ENCODE measurements around the gene DKK1.

Gene DKK1

GRCh38 chr10:52276986-52277385 lies 37.1 kb upstream of the DKK1 start:
- TF ChIP-seq, protein P1, sequence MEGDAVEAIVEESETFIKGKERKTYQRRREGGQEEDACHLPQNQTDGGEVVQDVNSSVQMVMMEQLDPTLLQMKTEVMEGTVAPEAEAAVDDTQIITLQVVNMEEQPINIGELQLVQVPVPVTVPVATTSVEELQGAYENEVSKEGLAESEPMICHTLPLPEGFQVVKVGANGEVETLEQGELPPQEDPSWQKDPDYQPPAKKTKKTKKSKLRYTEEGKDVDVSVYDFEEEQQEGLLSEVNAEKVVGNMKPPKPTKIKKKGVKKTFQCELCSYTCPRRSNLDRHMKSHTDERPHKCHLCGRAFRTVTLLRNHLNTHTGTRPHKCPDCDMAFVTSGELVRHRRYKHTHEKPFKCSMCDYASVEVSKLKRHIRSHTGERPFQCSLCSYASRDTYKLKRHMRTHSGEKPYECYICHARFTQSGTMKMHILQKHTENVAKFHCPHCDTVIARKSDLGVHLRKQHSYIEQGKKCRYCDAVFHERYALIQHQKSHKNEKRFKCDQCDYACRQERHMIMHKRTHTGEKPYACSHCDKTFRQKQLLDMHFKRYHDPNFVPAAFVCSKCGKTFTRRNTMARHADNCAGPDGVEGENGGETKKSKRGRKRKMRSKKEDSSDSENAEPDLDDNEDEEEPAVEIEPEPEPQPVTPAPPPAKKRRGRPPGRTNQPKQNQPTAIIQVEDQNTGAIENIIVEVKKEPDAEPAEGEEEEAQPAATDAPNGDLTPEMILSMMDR (IDR thresholded peaks at IDR 0.05; ENCODE audit: control insufficient read depth, insufficient read depth, low read depth, low read length, missing control alignments): no peak
- no peak overlapping the region for H3K4me3 ChIP-seq (ENCODE audit: control insufficient read depth, low read depth, low read length)
- no peak for DNase-seq (ENCODE audit: low read depth)

DNA sequence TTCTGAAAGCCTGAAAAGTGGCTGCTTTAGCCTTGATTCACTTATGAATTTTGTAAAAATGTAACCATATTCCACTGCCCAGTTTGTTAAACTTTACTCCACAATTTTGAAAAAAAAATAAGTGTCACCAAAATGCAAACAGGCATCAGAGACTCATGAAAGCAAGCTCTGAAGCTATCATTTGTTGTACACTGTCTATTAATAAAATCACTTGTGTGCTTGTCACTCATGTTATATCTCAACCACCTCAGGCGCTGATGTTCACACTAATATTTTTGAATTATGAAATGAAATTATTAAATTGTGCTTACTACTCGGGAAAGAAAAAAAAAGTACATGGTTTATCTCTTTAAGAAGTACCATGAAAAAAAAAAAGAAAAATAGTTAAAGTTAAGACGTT lies 34.5 kb upstream of the DKK1 start:
- H3K4me3 ChIP-seq (ENCODE audit: control insufficient read depth, low read depth, low read length): no peak overlapping the region
- DNase-seq (ENCODE audit: low read depth): no peak
- TF ChIP-seq, protein P1 (IDR thresholded peaks at IDR 0.05; ENCODE audit: control insufficient read depth, insufficient read depth, low read depth, low read length, missing control alignments): no peak

GRCh38 chr10:52280051-52280450 lies 34.0 kb upstream of the DKK1 start:
- no peak for DNase-seq (ENCODE audit: low read depth)
- no peak overlapping the region for H3K4me3 ChIP-seq (ENCODE audit: control insufficient read depth, low read depth, low read length)
- TF ChIP-seq, protein P1 (IDR thresholded peaks at IDR 0.05; ENCODE audit: control insufficient read depth, insufficient read depth, low read depth, low read length, missing control alignments): no peak

- H3K4me3 ChIP-seq (ENCODE audit: control insufficient read depth, low read depth, low read length): no peak overlapping the region
- DNase-seq (ENCODE audit: low read depth): no peak
- TF ChIP-seq, protein P1 (IDR thresholded peaks at IDR 0.05; ENCODE audit: control insufficient read depth, insufficient read depth, low read depth, low read length, missing control alignments): no peak
These were observed 30.9 kb upstream of the DKK1 start for GRCh38 chr10:52283174-52283573.

GRCh38 chr10:52284416-52285013 lies 29.6 kb upstream of the DKK1 start:
- no peak overlapping the region for H3K4me3 ChIP-seq (ENCODE audit: control insufficient read depth, low read depth, low read length)
- TF ChIP-seq, protein P1 (IDR thresholded peaks at IDR 0.05; ENCODE audit: control insufficient read depth, insufficient read depth, low read depth, low read length, missing control alignments): no peak
- no peak for DNase-seq (ENCODE audit: low read depth)

DNA sequence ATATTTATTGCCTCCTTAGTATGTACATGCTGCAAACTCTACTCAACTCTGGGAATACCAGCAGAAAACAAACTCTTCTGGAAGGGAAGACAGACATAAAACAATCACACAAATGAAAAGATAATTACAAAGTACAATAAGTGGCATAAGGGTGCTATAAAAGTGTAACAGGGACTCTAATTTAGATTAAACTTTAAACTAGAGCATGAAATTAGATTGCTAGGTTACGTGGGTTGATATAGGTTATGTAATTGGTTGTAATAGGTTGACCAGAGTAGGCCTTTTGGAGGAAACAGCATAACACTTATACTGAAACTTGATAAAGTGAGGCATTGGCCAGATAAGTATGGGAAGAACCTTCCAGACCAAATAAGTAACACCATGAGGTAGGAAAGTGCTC lies 26.2 kb upstream of the DKK1 start:
- TF ChIP-seq, protein P1 (IDR thresholded peaks at IDR 0.05; ENCODE audit: control insufficient read depth, insufficient read depth, low read depth, low read length, missing control alignments): no peak
- no peak for DNase-seq (ENCODE audit: low read depth)

GRCh38 chr10:52297747-52298146 lies 16.3 kb upstream of the DKK1 start:
- no peak overlapping the region for H3K4me3 ChIP-seq (ENCODE audit: control insufficient read depth, low read depth, low read length)
- no peak for DNase-seq (ENCODE audit: low read depth)
- TF ChIP-seq, protein P1 (IDR thresholded peaks at IDR 0.05; ENCODE audit: control insufficient read depth, insufficient read depth, low read depth, low read length, missing control alignments): no peak

More for the DNA sequence above, 26.2 kb upstream of the DKK1 start:
- no peak overlapping the region for H3K4me3 ChIP-seq (ENCODE audit: control insufficient read depth, low read depth, low read length)
